ENCODE measurements around the gene NDUFS5. TPM values are rescaled to one million over a fixed set of nuclear protein-coding genes. Genes with fewer than 3 reads are reported as not detected.

NDUFS5 gene
- total RNA-seq, 1 donor from 2014 or later: 194 TPM

- H3K27me3 ChIP-seq: no peaks in the 10 kb centered on the region
- H3K36me3 ChIP-seq: no peaks in the 10 kb centered on the region
- H3K9me3 ChIP-seq: no peaks in the 10 kb centered on the region
- peaks cover 0 to 6% of the 10 kb centered on the region in 2 donors for H3K4me1 ChIP-seq
- H3K4me3 ChIP-seq: no peak overlapping the region
- DNase-seq (ENCODE audit: low spot score in 2 of 2): no peak
- no peak for TF ChIP-seq CTCF (IDR thresholded peaks at IDR 0.05)
- H3K27ac ChIP-seq: no peak overlapping the region
- intact Hi-C loops (cut with DNase I): loop anchor here (10.0 kb wide), 1 partner anchor 167 kb away; the partner anchor contains the start of gene RRAGC
Observed at GRCh38 chr1:39021426-39021825, 4.7 kb upstream of the NDUFS5 start.

GRCh38 chr1:39023140-39023539, 3.0 kb upstream of the NDUFS5 start:
- DNase-seq (ENCODE audit: low spot score in 2 of 2): no peak
- Histone ChIP-seq H3K36me3 (peaks cover under 1% of the 10 kb centered on the region in 2 donors), H3K4me1 (peaks cover 0 to 10% of the 10 kb centered on the region in 2 donors), H3K4me3 (no peak overlapping the region), H3K27ac (no peak overlapping the region), H3K27me3 (no peaks in the 10 kb centered on the region), H3K9me3 (no peaks in the 10 kb centered on the region)
- no peak for TF ChIP-seq CTCF (IDR thresholded peaks at IDR 0.05)
- intact Hi-C loops (cut with DNase I): loop anchor here (10.0 kb wide), 1 partner anchor 168 kb away; the partner anchor contains the start of gene RRAGC

- intact Hi-C loops (cut with DNase I): loop anchor here (2.0 to 10.0 kb wide), 2 partner anchors 36 to 172 kb away; partner anchors contain the start of genes AKIRIN1 and RRAGC
- no peaks in the 10 kb centered on the region for H3K27me3 ChIP-seq
- peak overlapping the region; percentile 92 to 96 for H3K27ac ChIP-seq
- peaks cover 37 to 39% of the 10 kb centered on the region in 2 donors for H3K36me3 ChIP-seq
- peaks cover 0 to 10% of the 10 kb centered on the region in 2 donors for H3K4me1 ChIP-seq
- H3K9me3 ChIP-seq: no peaks in the 10 kb centered on the region
- peak overlapping the region; percentile 64 to 71 for H3K4me3 ChIP-seq
- no peak for TF ChIP-seq CTCF (IDR thresholded peaks at IDR 0.05)
- no peak for DNase-seq (ENCODE audit: low spot score in 2 of 2)
Observed at GRCh38 chr1:39026866-39027507, 837 bp downstream of the NDUFS5 start.

- no peak overlapping the region for H3K4me3 ChIP-seq
- TF ChIP-seq CTCF (IDR thresholded peaks at IDR 0.05): no peak
Observed at GRCh38 chr1:39034114-39034654, 8.0 kb downstream of the NDUFS5 start.

GRCh38 chr1:39036678-39037077, 10.5 kb downstream of the NDUFS5 start:
- H3K4me1 ChIP-seq: no peaks in the 10 kb centered on the region
- peaks cover 50 to 73% of the 10 kb centered on the region in 2 donors for H3K36me3 ChIP-seq
- no peak overlapping the region for H3K4me3 ChIP-seq
- H3K27me3 ChIP-seq: no peaks in the 10 kb centered on the region
- peak in 1 of 2 donors; percentile 41 for DNase-seq (ENCODE audit: low spot score in 2 of 2)
- no peak overlapping the region for H3K27ac ChIP-seq
- no peak for TF ChIP-seq CTCF (IDR thresholded peaks at IDR 0.05)
- no peaks in the 10 kb centered on the region for H3K9me3 ChIP-seq
- intact Hi-C loops (cut with DNase I): no loop called here

More at GRCh38 chr1:39034114-39034654, 8.0 kb downstream of the NDUFS5 start:
- DNase-seq (ENCODE audit: low spot score in 2 of 2): no peak
- no peak overlapping the region for H3K27ac ChIP-seq
- H3K27me3 ChIP-seq: no peaks in the 10 kb centered on the region
- H3K4me1 ChIP-seq: no peaks in the 10 kb centered on the region
- no peaks in the 10 kb centered on the region for H3K9me3 ChIP-seq
- peaks cover 64 to 82% of the 10 kb centered on the region in 2 donors for H3K36me3 ChIP-seq
- intact Hi-C loops (cut with DNase I): no loop called here

All from ascending aorta (tissue), 2 donors.